Astrocyte (in vitro differentiated cells and primary cell): ENCODE measurements around the gene CHEK1. TPM values are rescaled to one million over a fixed set of nuclear protein-coding genes. Genes with fewer than 3 reads are reported as not detected.

ENCODE experiments used
- DNase-seq: peaks from one replicate; pipeline ENCODE4 v3.0.0-alpha.2; 2010; ENCODE audit warnings: low read depth
- FAIRE-seq: peaks from 2 replicates; lab custom pipeline; 2011; peaks lifted over from hg19 to GRCh38; lab: Jason Lieb, UNC
- H2AFZ ChIP-seq: 2 replicates; pipeline ENCODE4 v1.6.0; 2012; ENCODE audit warnings: low read depth, low read length, inconsistent platforms
- H3K27ac ChIP-seq: 2 replicates; pipeline ENCODE4 v1.5.1; 2011; ENCODE audit warnings: low read depth, low read length, inconsistent platforms
- H3K27me3 ChIP-seq: 2 replicates; pipeline ENCODE4 v1.6.0; 2011; ENCODE audit warnings: low read length, inconsistent platforms; ENCODE audit not compliant: insufficient read depth
- H3K36me3 ChIP-seq: 2 replicates; pipeline ENCODE4 v1.5.1; 2011; ENCODE audit warnings: low read length, inconsistent platforms; ENCODE audit not compliant: insufficient read depth
- H3K4me1 ChIP-seq: 2 replicates; pipeline ENCODE4 v1.5.1; 2011; ENCODE audit warnings: low read length, inconsistent platforms; ENCODE audit not compliant: insufficient read depth
- H3K4me2 ChIP-seq: 2 replicates; pipeline ENCODE4 v1.6.0; 2012; ENCODE audit warnings: low read length, inconsistent platforms
- H3K4me3 ChIP-seq: 2 replicates; pipeline ENCODE4 v1.5.1; 2011; ENCODE audit warnings: low read depth, mild to moderate bottlenecking, low read length, inconsistent platforms; ENCODE audit not compliant: insufficient read depth
- H3K79me2 ChIP-seq: 2 replicates; pipeline ENCODE4 v1.6.0; 2012; ENCODE audit warnings: mild to moderate bottlenecking, low read length, inconsistent platforms; ENCODE audit not compliant: insufficient read depth
- H3K9ac ChIP-seq: 2 replicates; pipeline ENCODE4 v1.6.0; 2012; ENCODE audit warnings: mild to moderate bottlenecking, low read length, inconsistent platforms
- H3K9me3 ChIP-seq: 2 replicates; pipeline ENCODE4 v1.5.1; 2012; ENCODE audit warnings: low read depth, mild to moderate bottlenecking, low read length, inconsistent platforms; ENCODE audit not compliant: insufficient read depth
- H4K20me1 ChIP-seq: 2 replicates; pipeline ENCODE4 v1.6.0; 2012; ENCODE audit warnings: low read length, inconsistent platforms; ENCODE audit not compliant: insufficient read depth
- H3K27ac Mint-ChIP-seq: one replicate; pipeline ENCODE4 v1.8.0; 2021; ENCODE audit warnings: mild to moderate bottlenecking, mixed read lengths; ENCODE audit not compliant: unreplicated experiment
- H3K27me3 Mint-ChIP-seq: one replicate; pipeline ENCODE4 v1.8.0; 2021; ENCODE audit warnings: low read depth, mixed read lengths; ENCODE audit not compliant: unreplicated experiment
- H3K36me3 Mint-ChIP-seq: one replicate; pipeline ENCODE4 v1.8.0; 2021; ENCODE audit warnings: low read depth, mixed read lengths; ENCODE audit not compliant: unreplicated experiment
- H3K4me1 Mint-ChIP-seq: one replicate; pipeline ENCODE4 v1.8.0; 2021; ENCODE audit warnings: low read depth, mixed read lengths; ENCODE audit not compliant: unreplicated experiment
- H3K4me3 Mint-ChIP-seq: one replicate; pipeline ENCODE4 v1.8.0; 2021; ENCODE audit warnings: mild to moderate bottlenecking, moderate library complexity, mixed read lengths; ENCODE audit not compliant: unreplicated experiment
- H3K9me3 Mint-ChIP-seq: one replicate; pipeline ENCODE4 v1.8.0; 2021; ENCODE audit warnings: mild to moderate bottlenecking, mixed read lengths; ENCODE audit not compliant: unreplicated experiment
- CTCF ChIP-seq: IDR thresholded peaks from 2 replicates; pipeline ENCODE4 v1.5.1; 2011; ENCODE audit warnings: low read depth, mild to moderate bottlenecking, inconsistent platforms, low read length, moderate library complexity; ENCODE audit not compliant: insufficient read depth
- EZH2 ChIP-seq: IDR thresholded peaks from 2 replicates; pipeline ENCODE4 v1.6.1; 2012; ENCODE audit warnings: mild to moderate bottlenecking, low read length, inconsistent platforms; ENCODE audit not compliant: insufficient read depth
- total RNA-seq: library from RNA; stranded (reverse); gene quantifications from 2 replicates; pipeline ENCODE4 v1.2.1, GENCODE V29; 2021

CHEK1 gene
- total RNA-seq, 1 donor from 2014 or later, result 30.3 TPM

- Mint-ChIP-seq H3K4me1 (no peaks in the 10 kb centered on the region), H3K36me3 (peaks cover 6% of the 10 kb centered on the region)
- no peak for FAIRE-seq
Measured at GRCh38 chr11:125605417-125605816, 19.5 kb upstream of the CHEK1 start.

DNA sequence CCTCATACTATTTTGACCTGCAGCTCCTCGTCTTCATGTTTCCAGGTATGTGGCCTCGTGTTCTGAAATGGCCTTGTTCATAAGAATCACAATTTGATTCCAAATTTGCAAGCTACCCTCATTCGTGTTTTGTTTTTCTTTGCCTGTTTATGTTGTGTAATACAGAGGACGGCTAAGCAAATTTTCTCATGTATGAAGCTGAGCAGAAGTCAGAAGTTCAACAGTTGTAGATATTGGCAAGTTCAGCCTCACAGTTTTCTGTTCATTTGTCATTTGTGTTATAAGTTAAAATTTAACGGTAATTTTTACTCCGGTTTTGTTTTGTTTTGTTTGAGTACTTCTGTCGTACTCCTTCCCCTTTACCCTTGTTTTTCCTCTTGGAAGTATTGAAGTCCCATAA lies 15.4 kb upstream of the CHEK1 start:
- H2AFZ ChIP-seq, result no peak overlapping the region
- H3K79me2 ChIP-seq, result peaks cover 6% of the 10 kb centered on the region
- no peaks in the 10 kb centered on the region for H3K9me3 ChIP-seq
- H4K20me1 ChIP-seq, result peaks cover 32% of the 10 kb centered on the region
- Mint-ChIP-seq H3K4me1 (no peaks in the 10 kb centered on the region), H3K36me3 (peaks cover 15% of the 10 kb centered on the region), H3K4me3 (no peak overlapping the region), H3K9me3 (no peaks in the 10 kb centered on the region), H3K27ac (no peak overlapping the region), H3K27me3 (no peaks in the 10 kb centered on the region)
- no peaks in the 10 kb centered on the region for H3K27me3 ChIP-seq
- no peak overlapping the region for H3K27ac ChIP-seq
- no peak for FAIRE-seq
- H3K4me2 ChIP-seq, result no peak overlapping the region
- peaks cover 81% of the 10 kb centered on the region for H3K36me3 ChIP-seq
- H3K4me1 ChIP-seq, result no peaks in the 10 kb centered on the region
- no peak for DNase-seq
- no peak for TF ChIP-seq CTCF
- TF ChIP-seq EZH2, result no peak
- H3K4me3 ChIP-seq, result no peak overlapping the region
- H3K9ac ChIP-seq, result no peak overlapping the region

More at GRCh38 chr11:125605417-125605816, 19.5 kb upstream of the CHEK1 start:
- no peaks in the 10 kb centered on the region for H3K9me3 Mint-ChIP-seq
- no peak for DNase-seq
- no peaks in the 10 kb centered on the region for H3K27me3 ChIP-seq
- H3K9me3 ChIP-seq, result no peaks in the 10 kb centered on the region
- peaks cover 14% of the 10 kb centered on the region for H3K79me2 ChIP-seq
- no peak overlapping the region for H3K27ac ChIP-seq
- peaks cover 50% of the 10 kb centered on the region for H4K20me1 ChIP-seq
- no peak overlapping the region for H3K4me2 ChIP-seq
- no peak overlapping the region for H3K4me3 Mint-ChIP-seq
- peaks cover 74% of the 10 kb centered on the region for H3K36me3 ChIP-seq
- TF ChIP-seq EZH2, result no peak
- no peak for TF ChIP-seq CTCF
- no peak overlapping the region for H3K4me3 ChIP-seq
- no peak overlapping the region for H3K27ac Mint-ChIP-seq
- no peak overlapping the region for H3K9ac ChIP-seq
- H2AFZ ChIP-seq, result no peak overlapping the region
- no peaks in the 10 kb centered on the region for H3K27me3 Mint-ChIP-seq
- H3K4me1 ChIP-seq, result no peaks in the 10 kb centered on the region

DNA sequence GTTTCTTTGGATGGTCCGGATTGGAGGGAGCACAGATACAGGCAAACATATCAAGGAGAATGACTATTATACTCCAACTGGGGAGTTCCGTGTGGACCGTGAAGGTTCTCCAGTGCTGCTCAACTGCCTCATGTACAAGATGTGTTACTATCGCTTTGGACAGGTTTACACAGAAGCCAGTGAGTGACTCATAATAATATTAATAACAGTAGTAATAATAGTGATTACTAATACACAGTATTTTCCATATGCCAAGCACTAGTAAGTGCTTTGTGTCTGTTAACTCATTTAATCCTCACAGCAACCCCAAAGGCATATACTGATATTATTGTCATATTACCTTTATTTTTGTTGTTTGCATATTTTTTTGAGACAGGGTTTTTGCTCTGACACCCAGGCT lies 6.6 kb upstream of the CHEK1 start:
- FAIRE-seq, result no peak
- H3K36me3 Mint-ChIP-seq, result peaks cover 10% of the 10 kb centered on the region
- no peaks in the 10 kb centered on the region for H3K27me3 Mint-ChIP-seq
- H3K4me3 Mint-ChIP-seq, result no peak overlapping the region
- no peak overlapping the region for H2AFZ ChIP-seq
- no peak overlapping the region for H3K27ac Mint-ChIP-seq
- H3K9ac ChIP-seq, result no peak overlapping the region
- H3K36me3 ChIP-seq, result peaks cover 75% of the 10 kb centered on the region
- no peaks in the 10 kb centered on the region for H3K9me3 Mint-ChIP-seq
- DNase-seq, result no peak
- no peaks in the 10 kb centered on the region for H3K9me3 ChIP-seq
- H3K4me3 ChIP-seq, result no peak overlapping the region
- peaks cover 4% of the 10 kb centered on the region for H4K20me1 ChIP-seq
- peaks cover 10% of the 10 kb centered on the region for H3K4me1 Mint-ChIP-seq
- H3K79me2 ChIP-seq, result no peaks in the 10 kb centered on the region
- H3K27ac ChIP-seq, result no peak overlapping the region
- H3K27me3 ChIP-seq, result no peaks in the 10 kb centered on the region
- H3K4me1 ChIP-seq, result peaks cover 12% of the 10 kb centered on the region
- H3K4me2 ChIP-seq, result no peak overlapping the region
- no peak for TF ChIP-seq CTCF
- no peak for TF ChIP-seq EZH2
